ENCODE data around the gene BLOC1S2. TPM values are rescaled to one million over a fixed set of nuclear protein-coding genes. Genes with fewer than 3 reads are reported as not detected.

The BLOC1S2 gene
- 44.3 and 58.1 TPM in 2 replicates for total RNA-seq (2012; rRNA removed)

- Histone ChIP-seq H3K4me1 (ENCODE audit: control insufficient read depth, insufficient read depth, low read length) (peaks cover 22% of the 10 kb centered on the region), H3K27me3 (ENCODE audit: control insufficient read depth, insufficient read depth, low read length) (peaks cover 12% of the 10 kb centered on the region), H3K4me2 (ENCODE audit: low read length) (peak within 1 kb of the TSS; percentile 86), H3K4me3 (ENCODE audit: low read length) (peak within 1 kb of the TSS; percentile 82), H3K9ac (ENCODE audit: low read depth, low read length) (peak within 1 kb of the TSS; percentile 83), H3K36me3 (ENCODE audit: insufficient read depth, low read length) (peaks cover 12% of the 10 kb centered on the region), H3K9me3 (replicated peaks; ENCODE audit: low read length) (no peaks in the 10 kb centered on the region)
Observed at GRCh38 chr10:100286051-100287033, at the start of gene BLOC1S2. Gene BLOC1S2 (minus strand): TSS chr10:100286680. CDS start chr10:100286659, 21 bp downstream.

GRCh38 chr10:100334762-100335161, 48.3 kb upstream of the BLOC1S2 start:
- Histone ChIP-seq H3K27me3 (ENCODE audit: control insufficient read depth, insufficient read depth, low read length) (peaks cover 62% of the 10 kb centered on the region), H3K36me3 (ENCODE audit: insufficient read depth, low read length) (no peaks in the 10 kb centered on the region), H3K9me3 (replicated peaks; ENCODE audit: low read length) (no peaks in the 10 kb centered on the region), H3K9ac (ENCODE audit: low read depth, low read length) (no peak overlapping the region), H3K4me3 (ENCODE audit: low read length) (no peak overlapping the region), H3K4me1 (ENCODE audit: control insufficient read depth, insufficient read depth, low read length) (no peaks in the 10 kb centered on the region), H3K4me2 (ENCODE audit: low read length) (no peak overlapping the region)

GRCh38 chr10:100333661-100334440, 47.4 kb upstream of the BLOC1S2 start:
- no peaks in the 10 kb centered on the region for H3K9me3 ChIP-seq (replicated peaks; ENCODE audit: low read length)
- H3K4me1 ChIP-seq (ENCODE audit: control insufficient read depth, insufficient read depth, low read length): no peaks in the 10 kb centered on the region
- peaks cover 64% of the 10 kb centered on the region for H3K27me3 ChIP-seq (ENCODE audit: control insufficient read depth, insufficient read depth, low read length)

GRCh38 chr10:100333106-100333505, 46.6 kb upstream of the BLOC1S2 start:
- H3K4me2 ChIP-seq (ENCODE audit: low read length): no peak overlapping the region
- H3K4me3 ChIP-seq (ENCODE audit: low read length): no peak overlapping the region
- no peaks in the 10 kb centered on the region for H3K4me1 ChIP-seq (ENCODE audit: control insufficient read depth, insufficient read depth, low read length)
- H3K27me3 ChIP-seq (ENCODE audit: control insufficient read depth, insufficient read depth, low read length): peaks cover 69% of the 10 kb centered on the region
- no peaks in the 10 kb centered on the region for H3K9me3 ChIP-seq (replicated peaks; ENCODE audit: low read length)
- H3K9ac ChIP-seq (ENCODE audit: low read depth, low read length): no peak overlapping the region
- H3K36me3 ChIP-seq (ENCODE audit: insufficient read depth, low read length): no peaks in the 10 kb centered on the region

More at GRCh38 chr10:100333661-100334440, 47.4 kb upstream of the BLOC1S2 start:
- H3K36me3 ChIP-seq (ENCODE audit: insufficient read depth, low read length): no peaks in the 10 kb centered on the region
- H3K4me3 ChIP-seq (ENCODE audit: low read length): no peak overlapping the region
- H3K9ac ChIP-seq (ENCODE audit: low read depth, low read length): no peak overlapping the region
- no peak overlapping the region for H3K4me2 ChIP-seq (ENCODE audit: low read length)

DNA sequence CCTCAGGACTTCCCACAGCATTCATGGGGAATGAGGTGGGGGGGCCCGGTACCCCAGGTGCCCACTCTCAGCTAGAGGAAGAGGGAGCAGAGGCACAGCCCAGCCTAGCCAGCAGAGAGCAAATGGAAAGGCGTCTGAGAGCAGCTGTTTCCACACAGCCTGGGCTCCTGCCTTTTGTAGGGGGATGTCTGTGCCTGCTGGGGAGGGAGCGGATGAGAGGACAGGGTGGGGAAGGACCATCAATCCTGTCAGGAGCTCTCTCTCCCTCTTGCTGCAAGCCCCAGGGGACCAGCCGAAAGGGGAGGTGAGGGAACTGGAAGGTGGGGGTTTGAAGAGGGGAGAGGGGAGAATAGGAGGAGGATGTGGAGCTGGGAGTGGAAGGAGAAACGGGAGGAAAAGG, 43.6 kb upstream of the BLOC1S2 start, which contains the start of gene PKD2L1:
TSS of gene PKD2L1 (minus strand) at position 150 of the 400 bp plus-strand sequence. CDS start at position 25, 125 bp downstream.
- no peaks in the 10 kb centered on the region for H3K36me3 ChIP-seq (ENCODE audit: insufficient read depth, low read length)
- H3K4me3 ChIP-seq (ENCODE audit: low read length): no peak within 1 kb of the TSS
- no peak within 1 kb of the TSS for H3K9ac ChIP-seq (ENCODE audit: low read depth, low read length)
- no peaks in the 10 kb centered on the region for H3K4me1 ChIP-seq (ENCODE audit: control insufficient read depth, insufficient read depth, low read length)
- H3K27me3 ChIP-seq (ENCODE audit: control insufficient read depth, insufficient read depth, low read length): peaks cover 91% of the 10 kb centered on the region
- H3K9me3 ChIP-seq (replicated peaks; ENCODE audit: low read length): no peaks in the 10 kb centered on the region
- H3K4me2 ChIP-seq (ENCODE audit: low read length): no peak within 1 kb of the TSS

GRCh38 chr10:100328198-100328597, 41.7 kb upstream of the BLOC1S2 start:
- Histone ChIP-seq H3K9me3 (replicated peaks; ENCODE audit: low read length) (no peaks in the 10 kb centered on the region), H3K9ac (ENCODE audit: low read depth, low read length) (no peak overlapping the region), H3K27me3 (ENCODE audit: control insufficient read depth, insufficient read depth, low read length) (peaks cover 87% of the 10 kb centered on the region), H3K4me2 (ENCODE audit: low read length) (no peak overlapping the region), H3K4me3 (ENCODE audit: low read length) (no peak overlapping the region), H3K4me1 (ENCODE audit: control insufficient read depth, insufficient read depth, low read length) (no peaks in the 10 kb centered on the region), H3K36me3 (ENCODE audit: insufficient read depth, low read length) (no peaks in the 10 kb centered on the region)

GRCh38 chr10:100327718-100328009, 41.2 kb upstream of the BLOC1S2 start:
- H3K9me3 ChIP-seq (replicated peaks; ENCODE audit: low read length): no peaks in the 10 kb centered on the region
- peaks cover 84% of the 10 kb centered on the region for H3K27me3 ChIP-seq (ENCODE audit: control insufficient read depth, insufficient read depth, low read length)
- H3K4me3 ChIP-seq (ENCODE audit: low read length): no peak overlapping the region
- no peaks in the 10 kb centered on the region for H3K36me3 ChIP-seq (ENCODE audit: insufficient read depth, low read length)
- no peak overlapping the region for H3K9ac ChIP-seq (ENCODE audit: low read depth, low read length)
- H3K4me2 ChIP-seq (ENCODE audit: low read length): no peak overlapping the region
- H3K4me1 ChIP-seq (ENCODE audit: control insufficient read depth, insufficient read depth, low read length): no peaks in the 10 kb centered on the region

- Histone ChIP-seq H3K4me1 (ENCODE audit: control insufficient read depth, insufficient read depth, low read length) (no peaks in the 10 kb centered on the region), H3K4me2 (ENCODE audit: low read length) (no peak overlapping the region), H3K9ac (ENCODE audit: low read depth, low read length) (no peak overlapping the region), H3K36me3 (ENCODE audit: insufficient read depth, low read length) (no peaks in the 10 kb centered on the region), H3K27me3 (ENCODE audit: control insufficient read depth, insufficient read depth, low read length) (peaks cover 80% of the 10 kb centered on the region), H3K9me3 (replicated peaks; ENCODE audit: low read length) (no peaks in the 10 kb centered on the region), H3K4me3 (ENCODE audit: low read length) (no peak overlapping the region)
Observed at GRCh38 chr10:100327007-100327717, 40.7 kb upstream of the BLOC1S2 start.

- no peak overlapping the region for H3K4me3 ChIP-seq (ENCODE audit: low read length)
- H3K36me3 ChIP-seq (ENCODE audit: insufficient read depth, low read length): no peaks in the 10 kb centered on the region
- no peaks in the 10 kb centered on the region for H3K4me1 ChIP-seq (ENCODE audit: control insufficient read depth, insufficient read depth, low read length)
- H3K9ac ChIP-seq (ENCODE audit: low read depth, low read length): no peak overlapping the region
- H3K27me3 ChIP-seq (ENCODE audit: control insufficient read depth, insufficient read depth, low read length): peaks cover 69% of the 10 kb centered on the region
- H3K9me3 ChIP-seq (replicated peaks; ENCODE audit: low read length): no peaks in the 10 kb centered on the region
- no peak overlapping the region for H3K4me2 ChIP-seq (ENCODE audit: low read length)
Observed at GRCh38 chr10:100325158-100325557, 38.7 kb upstream of the BLOC1S2 start.

- Histone ChIP-seq H3K27me3 (ENCODE audit: control insufficient read depth, insufficient read depth, low read length) (peaks cover 49% of the 10 kb centered on the region), H3K4me3 (ENCODE audit: low read length) (no peak overlapping the region), H3K9ac (ENCODE audit: low read depth, low read length) (no peak overlapping the region), H3K4me1 (ENCODE audit: control insufficient read depth, insufficient read depth, low read length) (no peaks in the 10 kb centered on the region), H3K9me3 (replicated peaks; ENCODE audit: low read length) (no peaks in the 10 kb centered on the region), H3K36me3 (ENCODE audit: insufficient read depth, low read length) (no peaks in the 10 kb centered on the region), H3K4me2 (ENCODE audit: low read length) (no peak overlapping the region)
Observed at GRCh38 chr10:100319707-100320402, 33.4 kb upstream of the BLOC1S2 start.

Measured in skeletal muscle satellite cell (primary cell).